ENCODE results near the gene PRKCE. TPM values are rescaled to one million over a fixed set of nuclear protein-coding genes. Genes with fewer than 3 reads are reported as not detected.

PRKCE gene
- total RNA-seq, 1 donor from 2014 or later, result 21.0 TPM

DNA sequence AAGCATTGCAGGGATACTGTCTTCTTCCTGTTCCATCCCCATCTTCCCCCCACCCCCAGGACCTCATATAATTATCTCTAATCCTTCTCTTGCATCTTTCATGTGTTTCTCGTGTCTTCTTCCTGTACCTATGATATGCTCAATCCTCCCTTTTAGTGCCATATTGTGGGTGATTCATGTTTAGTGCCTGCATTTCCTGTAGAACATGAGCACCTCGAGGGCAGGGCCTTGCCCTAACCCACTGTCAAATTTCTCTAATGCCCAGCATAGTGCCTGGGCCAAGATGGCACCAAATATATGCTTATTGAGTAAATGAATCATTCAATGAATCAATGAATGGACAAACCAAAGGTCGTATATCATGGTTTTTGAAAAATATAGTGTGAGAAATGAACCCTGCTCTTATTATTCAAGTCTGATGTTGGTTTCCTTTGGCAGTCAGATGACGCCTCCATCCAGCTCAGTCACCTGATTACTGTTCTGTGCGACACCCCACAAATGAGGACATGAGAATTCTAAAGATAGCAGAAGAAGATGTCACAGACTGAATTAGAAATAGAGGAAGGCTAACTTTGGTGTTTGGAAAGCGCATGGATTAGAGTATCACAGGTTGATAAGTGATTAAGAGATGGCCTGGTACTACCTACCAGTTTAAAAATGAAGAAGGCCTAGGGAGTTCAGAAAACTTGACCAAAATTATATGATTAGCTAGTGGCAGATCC lies 278.4 kb downstream of the PRKCE start:
- Histone ChIP-seq H3K4me3 (ENCODE audit: low read depth, low read length) (no peak overlapping the region), H3K36me3 (ENCODE audit: control insufficient read depth, insufficient read depth, low read length) (no peaks in the 10 kb centered on the region), H3K27me3 (ENCODE audit: control insufficient read depth, insufficient read depth, low read length) (no peaks in the 10 kb centered on the region)
- DNase-seq (ENCODE audit: low read depth), result no peak
- no peak for TF ChIP-seq CTCF (IDR thresholded peaks at IDR 0.05; ENCODE audit: insufficient read depth, low read length, poor library complexity, severe bottlenecking)

- DNase-seq (ENCODE audit: low read depth), result no peak
Measured at GRCh38 chr2:45930396-45930792, 278.9 kb downstream of the PRKCE start.

GRCh38 chr2:45932278-45932975 lies 281.0 kb downstream of the PRKCE start:
- H3K4me3 ChIP-seq (ENCODE audit: low read depth, low read length), result no peak overlapping the region
- H3K27me3 ChIP-seq (ENCODE audit: control insufficient read depth, insufficient read depth, low read length), result no peaks in the 10 kb centered on the region
- H3K36me3 ChIP-seq (ENCODE audit: control insufficient read depth, insufficient read depth, low read length), result no peaks in the 10 kb centered on the region
- DNase-seq (ENCODE audit: low read depth), result no peak
- no peak for TF ChIP-seq CTCF (IDR thresholded peaks at IDR 0.05; ENCODE audit: insufficient read depth, low read length, poor library complexity, severe bottlenecking)

More at GRCh38 chr2:45930396-45930792, 278.9 kb downstream of the PRKCE start:
- TF ChIP-seq CTCF (IDR thresholded peaks at IDR 0.05; ENCODE audit: insufficient read depth, low read length, poor library complexity, severe bottlenecking), result no peak
- Histone ChIP-seq H3K27me3 (ENCODE audit: control insufficient read depth, insufficient read depth, low read length) (no peaks in the 10 kb centered on the region), H3K4me3 (ENCODE audit: low read depth, low read length) (no peak overlapping the region), H3K36me3 (ENCODE audit: control insufficient read depth, insufficient read depth, low read length) (no peaks in the 10 kb centered on the region)

- Histone ChIP-seq H3K36me3 (ENCODE audit: control insufficient read depth, insufficient read depth, low read length) (no peaks in the 10 kb centered on the region), H3K27me3 (ENCODE audit: control insufficient read depth, insufficient read depth, low read length) (no peaks in the 10 kb centered on the region), H3K4me3 (ENCODE audit: low read depth, low read length) (no peak overlapping the region)
- peak; percentile 98 for DNase-seq (ENCODE audit: low read depth)
- TF ChIP-seq CTCF (IDR thresholded peaks at IDR 0.05; ENCODE audit: insufficient read depth, low read length, poor library complexity, severe bottlenecking), result peak; percentile 76
Measured at GRCh38 chr2:45935791-45936622, 284.5 kb downstream of the PRKCE start.

DNA sequence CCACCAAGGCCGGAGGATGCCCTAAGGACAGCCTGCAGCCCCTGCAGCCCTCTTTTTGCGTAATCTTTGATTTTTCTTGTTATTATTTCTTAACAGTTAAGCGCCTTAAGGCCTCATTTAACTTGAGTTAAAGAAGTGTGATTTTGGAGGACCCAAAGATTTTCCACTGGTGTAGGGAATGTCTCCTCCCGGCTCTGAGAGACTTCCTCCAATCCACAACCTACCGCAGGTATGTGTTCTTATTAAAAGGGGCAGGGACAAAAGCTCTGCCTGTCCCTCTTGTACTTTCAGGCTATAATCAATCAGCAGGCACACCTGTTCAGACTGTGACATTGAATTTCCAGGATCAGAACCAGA lies 285.1 kb downstream of the PRKCE start:
- H3K36me3 ChIP-seq (ENCODE audit: control insufficient read depth, insufficient read depth, low read length), result no peaks in the 10 kb centered on the region
- H3K27me3 ChIP-seq (ENCODE audit: control insufficient read depth, insufficient read depth, low read length), result no peaks in the 10 kb centered on the region
- no peak overlapping the region for H3K4me3 ChIP-seq (ENCODE audit: low read depth, low read length)
- TF ChIP-seq CTCF (IDR thresholded peaks at IDR 0.05; ENCODE audit: insufficient read depth, low read length, poor library complexity, severe bottlenecking), result no peak
- DNase-seq (ENCODE audit: low read depth), result no peak
